ENCODE results near the gene SEPTIN5. TPM values are rescaled to one million over a fixed set of nuclear protein-coding genes. Genes with fewer than 3 reads are reported as not detected.
A peak's percentile ranks its signal among the peaks of the same experiment; 100 is the strongest.

Gene SEPTIN5
- total and polyA plus RNA-seq, 2 donors from 2014 or later, result 10.4 to 13.0 TPM

- Histone ChIP-seq H3K36me3 (ENCODE audit: control insufficient read depth in 2 of 3, insufficient read depth in 3 of 3, low read length in 3 of 3) (no peaks in the 10 kb centered on the region), H3K9me3 (ENCODE audit: control insufficient read depth in 2 of 3, insufficient read depth in 1 of 3, low read length in 3 of 3) (no peaks in the 10 kb centered on the region), H3K27me3 (ENCODE audit: control insufficient read depth, insufficient read depth, low read length) (no peaks in the 10 kb centered on the region), H3K4me3 (ENCODE audit: low read length in 3 of 3) (no peak overlapping the region), H3K9ac (ENCODE audit: low read length in 3 of 3) (no peak overlapping the region), H3K27ac (ENCODE audit: low read depth in 2 of 2, low read length in 2 of 2) (no peak overlapping the region), H3K4me1 (ENCODE audit: control insufficient read depth in 2 of 3, insufficient read depth in 2 of 3, low read depth in 1 of 3, low read length in 3 of 3) (peaks cover 0 to 4% (median 0%) of the 10 kb centered on the region in 3 donors)
- TF ChIP-seq, protein P1, sequence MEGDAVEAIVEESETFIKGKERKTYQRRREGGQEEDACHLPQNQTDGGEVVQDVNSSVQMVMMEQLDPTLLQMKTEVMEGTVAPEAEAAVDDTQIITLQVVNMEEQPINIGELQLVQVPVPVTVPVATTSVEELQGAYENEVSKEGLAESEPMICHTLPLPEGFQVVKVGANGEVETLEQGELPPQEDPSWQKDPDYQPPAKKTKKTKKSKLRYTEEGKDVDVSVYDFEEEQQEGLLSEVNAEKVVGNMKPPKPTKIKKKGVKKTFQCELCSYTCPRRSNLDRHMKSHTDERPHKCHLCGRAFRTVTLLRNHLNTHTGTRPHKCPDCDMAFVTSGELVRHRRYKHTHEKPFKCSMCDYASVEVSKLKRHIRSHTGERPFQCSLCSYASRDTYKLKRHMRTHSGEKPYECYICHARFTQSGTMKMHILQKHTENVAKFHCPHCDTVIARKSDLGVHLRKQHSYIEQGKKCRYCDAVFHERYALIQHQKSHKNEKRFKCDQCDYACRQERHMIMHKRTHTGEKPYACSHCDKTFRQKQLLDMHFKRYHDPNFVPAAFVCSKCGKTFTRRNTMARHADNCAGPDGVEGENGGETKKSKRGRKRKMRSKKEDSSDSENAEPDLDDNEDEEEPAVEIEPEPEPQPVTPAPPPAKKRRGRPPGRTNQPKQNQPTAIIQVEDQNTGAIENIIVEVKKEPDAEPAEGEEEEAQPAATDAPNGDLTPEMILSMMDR (IDR thresholded peaks at IDR 0.05; ENCODE audit: borderline replicate concordance, extremely low read depth, insufficient read depth), result no peak
- intact Hi-C loops (cut with DNase I), result loop anchor here (5.0 kb wide), 1 partner anchor 181 kb away; no protein-coding TSS in a partner anchor
- DNase-seq (peak in 1 of 5 donors; percentile 69), FAIRE-seq (no peak)
These were observed 17.2 kb downstream of the SEPTIN5 start for GRCh38 chr22:19731361-19732135.

DNA sequence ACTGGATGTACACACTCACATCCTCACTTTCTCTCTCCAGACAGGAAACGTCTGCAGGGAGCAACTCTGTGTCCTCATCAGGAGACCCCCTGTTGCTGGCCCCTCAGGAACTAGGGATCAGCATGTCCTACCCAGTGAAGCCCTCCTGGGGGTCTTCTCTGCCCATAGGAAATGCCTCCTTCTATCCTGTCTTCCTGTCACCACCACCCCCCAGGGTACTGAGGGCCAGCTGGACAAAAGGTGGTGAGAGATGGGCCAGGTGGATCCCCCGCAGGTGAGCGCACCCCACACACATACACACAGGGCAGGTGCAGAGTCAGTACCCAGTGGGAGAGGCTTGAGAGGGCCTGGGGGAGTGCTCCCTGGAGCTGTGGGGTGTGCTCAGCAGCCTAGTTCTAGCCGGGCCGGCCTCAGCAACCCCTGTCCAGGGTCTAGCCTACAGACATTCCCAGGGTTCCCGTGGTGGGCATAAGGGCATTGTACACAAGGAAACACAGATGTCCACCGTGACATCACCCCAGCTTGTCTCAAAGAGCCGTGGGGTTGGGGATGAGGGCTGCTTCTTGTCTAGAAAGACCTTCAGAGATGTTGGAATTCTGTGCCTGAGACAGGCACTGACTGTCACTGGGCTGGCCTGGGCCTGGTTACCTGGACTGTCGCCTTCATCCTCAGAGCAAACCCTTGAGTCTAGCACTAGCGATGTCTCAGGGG, 18.3 kb downstream of the SEPTIN5 start:
- Histone ChIP-seq H3K9ac (ENCODE audit: low read length in 3 of 3) (no peak overlapping the region), H3K9me3 (ENCODE audit: control insufficient read depth in 2 of 3, insufficient read depth in 1 of 3, low read length in 3 of 3) (no peaks in the 10 kb centered on the region), H3K36me3 (ENCODE audit: control insufficient read depth in 2 of 3, insufficient read depth in 3 of 3, low read length in 3 of 3) (no peaks in the 10 kb centered on the region), H3K4me3 (ENCODE audit: low read length in 3 of 3) (no peak overlapping the region), H3K27me3 (ENCODE audit: control insufficient read depth, insufficient read depth, low read length) (no peaks in the 10 kb centered on the region), H3K27ac (ENCODE audit: low read depth in 2 of 2, low read length in 2 of 2) (no peak overlapping the region), H3K4me1 (ENCODE audit: control insufficient read depth in 2 of 3, insufficient read depth in 2 of 3, low read depth in 1 of 3, low read length in 3 of 3) (peaks cover 0 to 4% (median 0%) of the 10 kb centered on the region in 3 donors)
- FAIRE-seq (no peak), DNase-seq (no peak)
- intact Hi-C loops (cut with DNase I), result loop anchor here (5.0 kb wide), 1 partner anchor 180 kb away; no protein-coding TSS in a partner anchor
- TF ChIP-seq, protein P1 (IDR thresholded peaks at IDR 0.05; ENCODE audit: borderline replicate concordance, extremely low read depth, insufficient read depth), result no peak

GRCh38 chr22:19733755-19734154, 19.5 kb downstream of the SEPTIN5 start:
- DNase-seq (no peak), FAIRE-seq (no peak)
- TF ChIP-seq, protein P1 (IDR thresholded peaks at IDR 0.05; ENCODE audit: borderline replicate concordance, extremely low read depth, insufficient read depth), result no peak
- no peak overlapping the region for H3K27ac ChIP-seq (ENCODE audit: low read depth in 2 of 2, low read length in 2 of 2)
- no peaks in the 10 kb centered on the region for H3K9me3 ChIP-seq (ENCODE audit: control insufficient read depth in 2 of 3, insufficient read depth in 1 of 3, low read length in 3 of 3)
- H3K4me3 ChIP-seq (ENCODE audit: low read length in 3 of 3), result no peak overlapping the region
- H3K9ac ChIP-seq (ENCODE audit: low read length in 3 of 3), result no peak overlapping the region
- H3K36me3 ChIP-seq (ENCODE audit: control insufficient read depth in 2 of 3, insufficient read depth in 3 of 3, low read length in 3 of 3), result no peaks in the 10 kb centered on the region
- no peaks in the 10 kb centered on the region for H3K27me3 ChIP-seq (ENCODE audit: control insufficient read depth, insufficient read depth, low read length)
- peaks cover 0 to 4% (median 0%) of the 10 kb centered on the region in 3 donors for H3K4me1 ChIP-seq (ENCODE audit: control insufficient read depth in 2 of 3, insufficient read depth in 2 of 3, low read depth in 1 of 3, low read length in 3 of 3)
- intact Hi-C loops (cut with DNase I), result loop anchor here (5.0 kb wide), 1 partner anchor 179 kb away; no protein-coding TSS in a partner anchor
